Transverse colon (tissue), 4 donors: ENCODE measurements around the gene LRRN4CL.

Source experiments
- CTCF ChIP-seq, 5 experiments: fragments of 200-600 bp in 3 of 5; fragments of 450-650 bp in 2 of 5; sonication (generic) in 3 of 5; IDR thresholded peaks; 1 replicate in 2 of 5; 2 replicates in 3 of 5; pipeline ENCODE4 v1.5.1; 2016 to 2017; ENCODE audit warnings: antibody characterized with exemption in 5 of 5, inconsistent platforms in 3 of 5, mild to moderate bottlenecking in 2 of 5, moderate library complexity in 1 of 5
- POLR2AphosphoS5 ChIP-seq, 3 donors: sonication (generic); formaldehyde crosslinking; IDR thresholded peaks; one replicate each; pipeline ENCODE4 v1.6.1; 2016; ENCODE audit warnings: antibody characterized with exemption in 3 of 3

- TF ChIP-seq CTCF (IDR thresholded peaks at IDR 0.05) (peak in 1 of 5 experiments; percentile 16), POLR2AphosphoS5 (IDR thresholded peaks at IDR 0.05) (no peak)
Observed at GRCh38 chr11:62713343-62713742, 24.0 kb upstream of the LRRN4CL start.
